ENCODE results near the gene KLK13. TPM values are rescaled to one million over a fixed set of nuclear protein-coding genes. Genes with fewer than 3 reads are reported as not detected.

KLK13 gene
- total and polyA plus RNA-seq, 2 of the 13 experiments (the other 11 are each of a cell fraction or from before 2014, with no cell fraction given): 0.09 TPM; not detected in 1

- no peak overlapping the region for H3K9ac ChIP-seq (ENCODE audit: insufficient read depth, low read depth, low read length)
- in situ Hi-C loops (cut with HindIII; ENCODE audit: extremely low pct_ligation_motif_present, low pct_unique_long_range_greater_than_20kb) (no loop called here), intact Hi-C loops (cut with micrococcal nuclease; ENCODE audit: unreplicated experiment) (no loop called here)
- peaks cover 0 to 3% of the 10 kb centered on the region in 2 experiments; a peak in 1 of 5 replicates for H3K27me3 ChIP-seq (ENCODE audit: control insufficient read depth in 1 of 2, insufficient read depth in 2 of 2, low read length in 2 of 2)
- no peaks in the 10 kb centered on the region for H3K9me3 ChIP-seq (ENCODE audit: low read length)
- TF ChIP-seq NFYC (CRISPR knock-in tag; IDR thresholded peaks at IDR 0.05) (no peak), WIZ (CRISPR knock-in tag; IDR thresholded peaks at IDR 0.05) (no peak)
- H3K27ac ChIP-seq (ENCODE audit: extremely low read length, insufficient read depth, low read length): no peak overlapping the region
- H3K4me2 ChIP-seq (ENCODE audit: low read depth, low read length): no peak overlapping the region
- FAIRE-seq: no peak
- H3K4me1 ChIP-seq (ENCODE audit: insufficient read depth, low read length): no peaks in the 10 kb centered on the region
- no peak overlapping the region for H2AFZ ChIP-seq (ENCODE audit: low read length)
- no TSS peak for BruUV-seq (replicated peaks)
- no peak overlapping the region for H3K4me3 ChIP-seq (replicated peaks in 1 of 3; ENCODE audit: insufficient read depth in 1 of 3, low read depth in 2 of 3, low read length in 3 of 3)
- DNase-seq (ENCODE audit: low spot score): no peak
- H3K79me2 ChIP-seq (ENCODE audit: insufficient read depth, low read length): no peaks in the 10 kb centered on the region
- H4K20me1 ChIP-seq (ENCODE audit: insufficient read depth, low read length): no peaks in the 10 kb centered on the region
- no peak for ATAC-seq
- CTCF ChIA-PET (ENCODE audit: low intra/inter-chr PET ratio, low total read pairs): no interaction called here
- POLR2A ChIA-PET: no interaction called here
- H3K36me3 ChIP-seq (replicated peaks in 1 of 2; ENCODE audit: control insufficient read depth in 1 of 2, insufficient read depth in 2 of 2, low read length in 2 of 2): no peaks in the 10 kb centered on the region
These were observed 9.0 kb downstream of the KLK13 start for GRCh38 chr19:51055866-51056265.

DNA sequence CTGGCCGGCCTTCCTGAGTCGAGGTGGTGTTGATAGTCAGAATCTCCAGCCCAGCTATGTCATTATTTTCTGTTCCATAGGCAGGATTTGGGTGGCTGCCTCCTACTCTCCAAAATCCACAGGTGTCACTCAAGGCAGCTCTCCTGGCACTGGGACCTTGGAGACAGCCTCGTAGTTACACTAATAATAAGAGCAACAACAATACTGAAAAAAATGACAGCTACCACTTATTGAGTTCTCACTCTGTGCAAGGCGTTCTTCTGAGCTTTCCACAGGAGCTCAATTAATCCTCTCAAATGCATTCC lies 17.9 kb downstream of the KLK13 start:
- no TSS peak for BruUV-seq (replicated peaks)
- Histone ChIP-seq H3K4me3 (replicated peaks in 1 of 3; ENCODE audit: insufficient read depth in 1 of 3, low read depth in 2 of 3, low read length in 3 of 3) (no peak overlapping the region), H3K79me2 (ENCODE audit: insufficient read depth, low read length) (no peaks in the 10 kb centered on the region), H3K4me2 (ENCODE audit: low read depth, low read length) (no peak overlapping the region), H3K4me1 (ENCODE audit: insufficient read depth, low read length) (no peaks in the 10 kb centered on the region), H3K36me3 (replicated peaks in 1 of 2; ENCODE audit: control insufficient read depth in 1 of 2, insufficient read depth in 2 of 2, low read length in 2 of 2) (no peaks in the 10 kb centered on the region), H3K9me3 (ENCODE audit: low read length) (no peaks in the 10 kb centered on the region), H3K27me3 (ENCODE audit: control insufficient read depth in 1 of 2, insufficient read depth in 2 of 2, low read length in 2 of 2) (no peaks in the 10 kb centered on the region), H4K20me1 (ENCODE audit: insufficient read depth, low read length) (no peaks in the 10 kb centered on the region), H3K9ac (ENCODE audit: insufficient read depth, low read depth, low read length) (no peak overlapping the region), H3K27ac (ENCODE audit: extremely low read length, insufficient read depth, low read length) (no peak overlapping the region), H2AFZ (ENCODE audit: low read length) (no peak overlapping the region)
- CTCF ChIA-PET (ENCODE audit: low intra/inter-chr PET ratio, low total read pairs): no interaction called here
- in situ Hi-C loops (cut with HindIII; ENCODE audit: extremely low pct_ligation_motif_present, low pct_unique_long_range_greater_than_20kb): no loop called here
- no peak for FAIRE-seq
- DNase-seq (ENCODE audit: low spot score): no peak
- 5% methylated on average over 4 of the region's 4 CpGs for WGBS (ENCODE audit: low lambda C conversion rate)
- no peak for ATAC-seq
- POLR2A ChIA-PET: no interaction called here
- intact Hi-C loops (cut with micrococcal nuclease; ENCODE audit: unreplicated experiment): no loop called here
- TF ChIP-seq NR3C1 (CRISPR knock-in tag; IDR thresholded peaks at IDR 0.05) (no peak), ZNF646 (CRISPR knock-in tag; IDR thresholded peaks at IDR 0.05) (no peak), ZNF546 (CRISPR knock-in tag; conservative IDR thresholded peaks at IDR 0.05) (no peak), ZBTB7B (CRISPR knock-in tag; IDR thresholded peaks at IDR 0.05) (no peak), KDM5B (CRISPR knock-in tag; IDR thresholded peaks at IDR 0.05; ENCODE audit: borderline replicate concordance) (no peak), ARNTL (CRISPR knock-in tag; IDR thresholded peaks at IDR 0.05) (no peak), HMGXB4 (CRISPR knock-in tag; IDR thresholded peaks at IDR 0.05; ENCODE audit: borderline replicate concordance in 1 of 2, low read depth in 1 of 2) (no peak), NR2F6 (IDR thresholded peaks at IDR 0.05) (no peak), NR2F6 (CRISPR knock-in tag; IDR thresholded peaks at IDR 0.05) (no peak), STAG1 (CRISPR knock-in tag; IDR thresholded peaks at IDR 0.05) (no peak)
